Esophagus muscularis mucosa (tissue), 4 donors: ENCODE results near the gene GSTO2. TPM values are rescaled to one million over a fixed set of nuclear protein-coding genes. Genes with fewer than 3 reads are reported as not detected.
A peak's percentile ranks its signal among the peaks of the same experiment; 100 is the strongest.

ENCODE experiments used
- DNase-seq: peaks from one replicate; pipeline ENCODE4 v3.0.0-alpha.2; 2017; ENCODE audit errors: extremely low spot score
- H3K27ac ChIP-seq, 4 donors: fragments of 200-600 bp; sonication (generic); replicated peaks in 1 of 4; 1 replicate in 3 of 4; 2 replicates in 1 of 4; pipeline ENCODE4 v1.5.1; 2016 to 2019; ENCODE audit warnings: mild to moderate bottlenecking in 1 of 4
- H3K27me3 ChIP-seq, 4 donors: fragments of 200-600 bp; sonication (generic); one replicate each; pipeline versions ENCODE4 v1.5.1 to v1.6.0; 2016 to 2019
- H3K36me3 ChIP-seq, 4 donors: fragments of 200-600 bp; sonication (generic); one replicate each; pipeline ENCODE4 v1.5.1; 2016 to 2019
- H3K4me1 ChIP-seq, 4 donors: fragments of 200-600 bp; sonication (generic); one replicate each; pipeline ENCODE4 v1.5.1; 2016 to 2019
- H3K4me3 ChIP-seq, 4 donors: fragments of 200-600 bp; sonication (generic); 1 replicate in 2 of 4; 2 replicates in 2 of 4; pipeline ENCODE4 v1.5.1; 2016 to 2019; ENCODE audit warnings: mild to moderate bottlenecking in 4 of 4, moderate library complexity in 1 of 4
- H3K9me3 ChIP-seq, 4 donors: fragments of 200-600 bp; sonication (generic); 1 replicate in 3 of 4; 2 replicates in 1 of 4; pipeline ENCODE4 v1.5.1; 2016 to 2019
- CTCF ChIP-seq, 3 experiments: fragments of 200-600 bp in 2 of 3; fragments of 450-650 bp in 1 of 3; sonication (generic) in 2 of 3; IDR thresholded peaks; one replicate each; pipeline ENCODE4 v1.5.1; 2017 to 2019; ENCODE audit warnings: antibody characterized with exemption in 3 of 3, mild to moderate bottlenecking in 2 of 3, moderate library complexity in 1 of 3
- EP300 ChIP-seq: sonication (generic); formaldehyde crosslinking; IDR thresholded peaks from one replicate; pipeline ENCODE4 v1.6.1; 2017; ENCODE audit warnings: antibody characterized with exemption
- POLR2A ChIP-seq: fragments of 450-650 bp; IDR thresholded peaks from one replicate; pipeline ENCODE4 v1.6.1; 2017; ENCODE audit warnings: antibody characterized with exemption, moderate library complexity, mild to moderate bottlenecking, low read depth
- POLR2AphosphoS5 ChIP-seq, 2 donors: sonication (generic); formaldehyde crosslinking; IDR thresholded peaks; one replicate each; pipeline ENCODE4 v1.6.1; 2017; ENCODE audit warnings: antibody characterized with exemption in 2 of 2
- WGBS: methylation state at CpG from one replicate; pipeline ENCODE4 v1.1.5; 2018; 5-methylcytosine and 5-hydroxymethylcytosine counted together
- intact Hi-C: fragments of 100-400 bp; cut with DNase I; formaldehyde crosslinking; loops from one replicate; pipeline ENCODE4 v1.15.1; 2023
- total RNA-seq, 4 donors: library from RNA; depleted of rRNA; stranded (reverse); fragments of >200 nt; gene quantifications; one replicate each; pipeline versions ENCODE4 v1.1.0 to v1.2.1, GENCODE V29; 2016

The GSTO2 gene
- total RNA-seq, 4 donors from 2014 or later, result 0.42 to 0.99 (median 0.63) TPM

GRCh38 chr10:104316321-104317099 is 47.5 kb downstream of the GSTO2 start:
- Histone ChIP-seq H3K9me3 (no peaks in the 10 kb centered on the region), H3K27me3 (no peaks in the 10 kb centered on the region), H3K4me1 (peaks cover 75 to 81% (median 78%) of the 10 kb centered on the region in 4 donors), H3K36me3 (peaks cover 28 to 60% (median 44%) of the 10 kb centered on the region in 4 donors), H3K4me3 (no peak overlapping the region), H3K27ac (peak overlapping the region; percentile 74 to 99 (median 82))
- DNase-seq, result no peak
- intact Hi-C loops, result no loop called here
- TF ChIP-seq EP300 (no peak), POLR2A (no peak), POLR2AphosphoS5 (IDR thresholded peaks at IDR 0.05) (no peak), CTCF (IDR thresholded peaks at IDR 0.05) (no peak)
- WGBS, result 86% methylated on average over 9 of the region's 9 CpGs

GRCh38 chr10:104317269-104317710 is 48.3 kb downstream of the GSTO2 start:
- peaks cover 75 to 81% (median 78%) of the 10 kb centered on the region in 4 donors for H3K4me1 ChIP-seq
- no peak for TF ChIP-seq POLR2A
- no peak for TF ChIP-seq EP300
- peak in 1 of 2 donors; percentile 60 for TF ChIP-seq POLR2AphosphoS5 (IDR thresholded peaks at IDR 0.05)
- no peak for TF ChIP-seq CTCF (IDR thresholded peaks at IDR 0.05)
- no peaks in the 10 kb centered on the region for H3K9me3 ChIP-seq
- peak overlapping the region; percentile 74 to 99 (median 82) for H3K27ac ChIP-seq
- H3K27me3 ChIP-seq, result no peaks in the 10 kb centered on the region
- H3K4me3 ChIP-seq, result no peak overlapping the region
- peaks cover 28 to 52% (median 36%) of the 10 kb centered on the region in 4 donors for H3K36me3 ChIP-seq
- no peak for DNase-seq
- WGBS, result 27% methylated on average over 6 of the region's 6 CpGs
- intact Hi-C loops, result no loop called here

- H3K4me1 ChIP-seq, result peaks cover 75 to 81% (median 78%) of the 10 kb centered on the region in 4 donors
- no peak for TF ChIP-seq CTCF (IDR thresholded peaks at IDR 0.05)
- TF ChIP-seq POLR2AphosphoS5 (IDR thresholded peaks at IDR 0.05), result no peak
- TF ChIP-seq POLR2A, result no peak
- TF ChIP-seq EP300, result no peak
- H3K9me3 ChIP-seq, result no peaks in the 10 kb centered on the region
- peak overlapping the region; percentile 74 to 99 (median 82) for H3K27ac ChIP-seq
- H3K36me3 ChIP-seq, result peaks cover 28 to 47% (median 31%) of the 10 kb centered on the region in 4 donors
- WGBS, result 68% methylated on average over 7 of the region's 7 CpGs
- intact Hi-C loops, result no loop called here
- H3K4me3 ChIP-seq, result no peak overlapping the region
- no peak for DNase-seq
- H3K27me3 ChIP-seq, result no peaks in the 10 kb centered on the region
Measured at GRCh38 chr10:104317726-104318299, 48.8 kb downstream of the GSTO2 start.

- peaks cover 23 to 42% (median 26%) of the 10 kb centered on the region in 4 donors for H3K36me3 ChIP-seq
- H3K4me3 ChIP-seq, result no peak overlapping the region
- H3K4me1 ChIP-seq, result peaks cover 76 to 83% (median 80%) of the 10 kb centered on the region in 4 donors
- no peaks in the 10 kb centered on the region for H3K9me3 ChIP-seq
- TF ChIP-seq CTCF (IDR thresholded peaks at IDR 0.05), result no peak
- no peak for TF ChIP-seq POLR2A
- no peak for TF ChIP-seq EP300
- no peak for TF ChIP-seq POLR2AphosphoS5 (IDR thresholded peaks at IDR 0.05)
- H3K27me3 ChIP-seq, result no peaks in the 10 kb centered on the region
- H3K27ac ChIP-seq, result peak overlapping the region; percentile 74 to 99 (median 82)
- WGBS, result 98% methylated on average over 4 of the region's 5 CpGs
- intact Hi-C loops, result no loop called here
- no peak for DNase-seq
Measured at GRCh38 chr10:104318326-104318725, 49.3 kb downstream of the GSTO2 start.
